AG10803 (cell line): ENCODE results near the gene ZNF491.
"Not testable (repeated sequence)": the region's sequence is repeated elsewhere in the genome, so short reads cannot be mapped to it uniquely, and the experiment has no call there.

Source experiments
- DNase-seq: peaks from one replicate; pipeline ENCODE4 v3.0.0; 2010; ENCODE audit warnings: low read depth
- H3K4me3 ChIP-seq: 2 replicates; pipeline ENCODE4 v1.5.1; 2011; ENCODE audit warnings: mild to moderate bottlenecking, low read length, control low read depth
- CTCF ChIP-seq: conservative IDR thresholded peaks from 2 replicates; pipeline ENCODE4 v1.5.1; 2011; ENCODE audit warnings: mild to moderate bottlenecking, low read length, control low read depth, inconsistent platforms

Gene ZNF491

GRCh38 chr19:11763611-11764010 is 34.7 kb upstream of the ZNF491 start:
- DNase-seq: no peak
- H3K4me3 ChIP-seq: no peak overlapping the region
- TF ChIP-seq CTCF: no peak

- H3K4me3 ChIP-seq: peak within 1 kb of the TSS; percentile 86
- peak; percentile 93 for DNase-seq
- TF ChIP-seq CTCF: no peak; the same call in 1 of the 2 replicates
Measured at GRCh38 chr19:11766597-11767591, 31.4 kb upstream of the ZNF491 start, which contains the start of gene ZNF441. Gene ZNF441 (plus strand): TSS chr19:11767000. CDS start chr19:11767194, 194 bp downstream.

- TF ChIP-seq CTCF: no peak
- DNase-seq: peak; percentile 43
- peak overlapping the region; percentile 86 for H3K4me3 ChIP-seq
Measured at GRCh38 chr19:11767633-11768133, 30.6 kb upstream of the ZNF491 start.

- H3K4me3 ChIP-seq: no peak overlapping the region
- TF ChIP-seq CTCF: no peak
- DNase-seq: no peak
Measured at GRCh38 chr19:11769995-11770394, 28.3 kb upstream of the ZNF491 start.

- H3K4me3 ChIP-seq, DNase-seq: not testable (repeated sequence)
- TF ChIP-seq CTCF: 0 out of 2 replicates have a peak, but pooled peaks have one; percentile 5
Measured at GRCh38 chr19:11771520-11771919, 26.8 kb upstream of the ZNF491 start.

- not testable (repeated sequence) for DNase-seq, H3K4me3 ChIP-seq
Measured at GRCh38 chr19:11776669-11777068, 21.7 kb upstream of the ZNF491 start.

GRCh38 chr19:11780431-11781020 is 17.8 kb upstream of the ZNF491 start:
- DNase-seq: no peak
- no peak for TF ChIP-seq CTCF
- H3K4me3 ChIP-seq: no peak overlapping the region
